Activated CD4-positive, alpha-beta T cell treated with anti-CD3 and anti-CD28 coated beads for 48 hours (primary cell): ENCODE measurements around the gene TUBA4A.

Source experiments
- DNase-seq: peaks from one replicate; pipeline ENCODE4 v3.0.0-alpha.2; 2020

The TUBA4A gene

GRCh38 chr2:219229305-219230058, 24.2 kb downstream of the TUBA4A start, which contains the start of the genes ANKZF1 and ATG9A:
Gene ANKZF1, plus strand, starts transcription at chr2:219229806. Its CDS starts 452 bp downstream, at chr2:219230258.
Gene ATG9A, minus strand, starts transcription at chr2:219229636. Its CDS starts 1,612 bp downstream, at chr2:219228024.
- DNase-seq = peak; percentile 99

DNA sequence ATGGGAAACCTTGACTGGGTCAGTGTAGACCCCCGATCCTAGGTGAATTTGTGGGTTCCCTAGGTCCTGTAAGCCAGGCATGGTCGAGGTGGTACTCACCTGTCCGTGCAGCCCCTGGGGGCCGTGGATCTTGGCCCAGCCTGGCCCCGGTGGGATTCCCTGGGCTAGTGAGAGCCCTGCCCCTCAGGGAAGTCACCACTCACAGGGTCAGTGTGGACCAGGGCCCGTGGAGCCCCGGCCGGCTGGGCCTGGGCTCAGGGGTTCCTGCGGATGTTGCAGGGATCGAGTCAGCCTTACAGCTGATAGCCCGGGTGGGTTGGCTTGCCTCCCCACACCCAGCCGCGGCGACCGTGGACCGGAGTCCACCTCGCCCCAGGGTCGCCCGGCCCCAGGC, 24.8 kb downstream of the TUBA4A start:
- DNase-seq = no peak

- DNase-seq = no peak
Observed at GRCh38 chr2:219228041-219228910, 25.4 kb downstream of the TUBA4A start.

- DNase-seq = no peak
Observed at GRCh38 chr2:219225350-219225749, 28.4 kb downstream of the TUBA4A start.

GRCh38 chr2:219223831-219224610, 29.7 kb downstream of the TUBA4A start:
- DNase-seq = no peak

- DNase-seq = no peak
Observed at GRCh38 chr2:219221957-219222518, 31.7 kb downstream of the TUBA4A start.

DNA sequence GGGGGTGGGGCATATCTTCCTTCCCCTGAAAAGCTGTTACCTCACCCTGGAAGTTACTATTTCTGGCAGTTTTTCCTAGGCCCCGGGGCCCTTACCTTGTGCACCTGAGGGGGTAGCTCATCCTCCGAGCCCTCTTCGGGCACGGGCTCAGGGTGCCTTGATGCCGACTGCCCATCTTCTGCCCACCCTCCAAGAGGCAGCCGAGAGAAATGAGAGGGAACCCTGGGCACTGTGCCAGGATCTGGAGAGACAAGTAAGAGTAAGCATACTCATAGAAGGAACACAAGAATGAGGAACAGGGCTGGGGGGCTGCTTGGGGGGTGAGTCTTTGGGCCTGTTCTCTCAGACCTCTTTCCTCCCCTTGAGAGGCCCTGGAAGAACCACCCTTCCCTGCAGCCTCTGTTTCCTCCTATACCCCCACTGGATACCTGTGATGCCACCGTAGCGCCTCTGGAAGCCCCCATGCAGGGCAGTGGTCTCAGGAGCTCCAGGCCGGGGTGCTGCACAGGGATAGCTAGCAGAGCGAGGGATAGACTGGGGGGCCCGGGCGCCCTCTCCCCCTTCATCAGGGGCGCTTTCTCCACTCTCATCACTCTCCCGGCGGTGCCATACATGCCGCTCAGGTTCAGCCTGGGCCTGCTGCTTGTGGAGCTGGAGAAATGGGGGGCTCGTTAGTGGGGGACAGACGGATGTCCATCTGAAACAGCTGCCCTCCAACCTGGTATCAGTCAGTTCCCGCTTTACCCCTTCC, 32.9 kb downstream of the TUBA4A start:
- DNase-seq = no peak

DNA sequence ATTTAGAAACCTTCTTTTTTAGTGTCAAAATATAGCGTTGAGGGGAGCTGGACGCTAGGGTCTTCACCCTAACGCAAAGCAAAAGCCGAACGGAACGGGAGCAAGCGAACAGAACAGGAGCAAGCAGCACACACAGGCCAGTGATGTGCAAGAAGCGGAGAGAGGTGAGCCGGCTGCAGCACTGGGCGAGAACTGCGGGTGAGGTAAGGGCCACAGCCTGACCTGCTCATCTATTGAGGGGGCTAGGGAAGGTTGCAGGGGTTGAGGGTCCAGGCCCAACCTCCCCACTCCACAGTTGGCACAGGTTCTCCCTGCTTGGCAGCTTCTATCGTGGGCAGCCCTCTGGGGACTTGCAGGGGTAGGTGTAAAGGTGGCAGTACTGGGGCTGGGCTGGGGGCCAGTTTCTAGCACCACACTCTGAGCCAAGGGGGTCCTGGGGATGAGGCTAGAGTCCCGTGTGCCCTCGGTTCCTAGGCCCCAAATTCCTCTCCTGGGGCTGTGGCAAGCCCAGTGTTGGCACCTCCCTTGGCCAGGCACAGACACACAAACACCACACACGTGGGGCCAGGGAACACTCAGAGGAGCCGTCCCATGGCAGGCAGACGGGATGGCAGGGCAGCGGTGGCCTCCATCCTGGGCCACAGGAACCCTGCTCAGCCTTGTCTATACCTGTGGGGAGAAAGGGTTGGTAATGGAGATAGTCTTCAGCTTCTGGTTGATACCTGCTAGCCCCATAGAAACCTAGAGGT, 33.8 kb downstream of the TUBA4A start:
- no peak for DNase-seq

DNA sequence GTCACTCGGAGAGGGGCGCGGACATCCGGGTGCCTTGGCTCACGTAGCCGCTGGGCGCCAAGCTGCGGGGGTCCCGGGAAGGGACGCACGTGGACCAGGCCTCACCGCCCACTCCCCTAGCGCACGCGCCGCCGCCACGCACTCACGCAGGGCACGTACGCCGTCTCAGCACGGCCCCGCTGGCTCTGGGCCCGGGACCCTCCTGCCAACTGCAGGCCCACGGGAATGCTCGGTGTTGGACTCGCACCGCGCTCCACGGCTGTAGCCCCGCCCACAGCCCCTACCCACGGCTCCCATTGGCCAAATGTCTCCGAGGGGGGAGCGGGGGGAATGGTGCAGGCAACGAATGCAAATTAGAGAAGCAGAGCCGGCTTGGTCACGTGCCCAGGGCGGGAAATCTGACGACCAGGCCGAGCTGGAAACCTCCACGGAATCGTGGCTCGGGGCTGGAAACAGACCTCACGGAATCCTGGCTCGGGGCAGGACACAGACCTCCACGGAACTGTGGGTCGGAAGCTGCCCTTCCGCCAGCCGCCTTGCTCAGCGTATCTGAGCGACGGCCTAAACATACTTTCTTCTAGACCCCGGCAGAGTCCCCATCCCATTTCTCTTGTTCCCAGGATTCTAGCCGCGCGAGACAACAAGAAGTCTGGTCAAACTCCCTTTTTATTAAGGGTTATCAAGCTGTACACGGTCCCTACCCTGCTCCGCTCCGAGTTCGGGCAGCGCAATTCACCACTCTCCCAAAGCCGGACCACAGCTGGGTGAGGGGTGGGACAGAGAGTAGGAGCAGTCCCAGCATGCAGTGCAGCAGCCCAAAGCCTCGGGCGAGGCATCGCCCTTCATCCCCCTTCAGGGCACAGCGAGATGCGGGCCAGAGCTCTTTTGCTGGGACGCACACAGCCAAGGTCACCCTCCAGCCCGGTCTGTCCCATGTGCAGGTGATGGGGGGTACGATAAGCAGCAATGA, 34.7 kb downstream of the TUBA4A start, which contains the start of gene ABCB6:
TSS of gene ABCB6 (minus strand) at position 227 of the 970 bp plus-strand sequence. CDS start 285 bp downstream, outside the sequence.
- DNase-seq = peak; percentile 94

- peak; percentile 42 for DNase-seq
Observed at GRCh38 chr2:219218217-219218731, 35.4 kb downstream of the TUBA4A start.

- no peak for DNase-seq
Observed at GRCh38 chr2:219216535-219216915, 37.2 kb downstream of the TUBA4A start.

DNA sequence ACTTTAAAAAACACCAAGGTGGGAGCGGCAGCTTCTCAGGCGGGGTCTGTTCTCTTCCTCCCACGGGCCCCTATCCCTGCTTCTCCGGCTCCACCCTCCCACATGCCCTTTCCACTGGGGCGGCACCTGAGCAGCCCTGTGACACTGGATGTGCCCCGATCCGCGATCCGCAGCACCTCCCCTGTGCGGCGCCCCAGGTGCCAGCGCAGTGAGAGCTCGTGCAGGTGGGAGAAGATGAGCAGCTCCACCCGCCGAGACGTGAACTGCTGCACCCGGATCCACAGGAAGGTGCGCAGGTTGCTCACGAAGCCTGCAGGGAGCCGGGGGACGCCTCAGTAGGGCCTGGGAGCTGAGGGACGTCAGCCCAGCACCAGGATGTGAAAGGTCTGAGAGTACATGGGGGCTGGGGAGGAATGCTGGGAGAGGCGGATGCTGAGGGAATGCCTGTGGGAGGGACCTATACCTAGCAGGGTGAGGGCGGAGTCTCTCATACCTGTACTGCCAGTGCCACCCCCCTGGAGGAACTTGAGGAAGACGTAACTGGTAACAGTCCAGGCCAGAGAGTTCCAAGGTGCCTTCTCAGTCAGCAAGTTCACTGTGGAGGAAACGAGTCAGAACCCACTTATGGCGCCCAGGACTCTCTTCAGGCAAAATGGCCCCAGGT, 37.7 kb downstream of the TUBA4A start:
- DNase-seq = no peak

GRCh38 chr2:219214786-219215185, 38.9 kb downstream of the TUBA4A start:
- DNase-seq = no peak

DNA sequence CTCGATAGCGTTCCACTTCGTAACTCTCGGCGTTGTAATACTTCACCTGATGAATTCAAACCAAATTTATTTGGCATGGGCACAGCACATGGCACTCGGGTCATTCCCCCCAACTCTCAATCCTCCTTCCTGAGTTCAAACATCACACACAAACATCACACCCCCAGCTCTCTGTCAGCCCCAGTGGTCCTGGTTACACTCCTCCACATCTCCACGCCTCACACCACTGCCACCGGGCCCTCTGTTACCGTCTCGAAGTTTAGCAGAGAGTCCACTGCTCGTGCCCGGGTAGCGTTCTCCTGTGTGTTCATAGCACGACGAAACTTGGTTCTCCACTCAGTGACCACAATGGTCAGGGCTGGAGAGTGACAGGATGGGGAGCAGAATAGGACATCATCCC, 39.6 kb downstream of the TUBA4A start:
- no peak for DNase-seq

- DNase-seq = no peak
Observed at GRCh38 chr2:219213486-219214071, 40.1 kb downstream of the TUBA4A start.

DNA sequence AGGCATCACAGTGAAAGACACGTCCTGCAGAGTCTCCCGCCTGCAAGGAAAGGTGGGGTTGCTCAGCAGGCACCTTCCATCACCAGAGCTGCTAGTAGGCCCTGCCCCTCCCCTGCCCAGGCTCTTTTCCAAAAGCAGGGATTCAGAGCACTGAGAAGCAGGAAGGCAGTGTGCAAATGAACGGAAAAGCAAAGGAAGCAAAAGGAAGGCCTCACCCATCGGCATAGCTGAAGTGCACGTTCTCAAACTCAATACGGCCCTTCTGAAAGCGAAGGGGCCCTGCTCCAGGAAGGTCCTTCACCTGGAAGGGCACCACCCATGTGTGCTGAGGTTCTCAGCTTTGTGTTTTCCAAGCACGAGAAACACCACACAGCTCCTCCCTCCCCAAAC, 40.7 kb downstream of the TUBA4A start:
- no peak for DNase-seq

- DNase-seq = no peak
Observed at GRCh38 chr2:219210886-219211362, 42.8 kb downstream of the TUBA4A start.

GRCh38 chr2:219210196-219210885, 43.4 kb downstream of the TUBA4A start:
- no peak for DNase-seq
